ENCODE results near the gene CERS6. TPM values are rescaled to one million over a fixed set of nuclear protein-coding genes. Genes with fewer than 3 reads are reported as not detected.
"Not testable (repeated sequence)": the region's sequence is repeated elsewhere in the genome, so short reads cannot be mapped to it uniquely, and the experiment has no call there.

The CERS6 gene
- total RNA-seq, 1 experiment from 2014 or later, result 37.6 TPM

DNA sequence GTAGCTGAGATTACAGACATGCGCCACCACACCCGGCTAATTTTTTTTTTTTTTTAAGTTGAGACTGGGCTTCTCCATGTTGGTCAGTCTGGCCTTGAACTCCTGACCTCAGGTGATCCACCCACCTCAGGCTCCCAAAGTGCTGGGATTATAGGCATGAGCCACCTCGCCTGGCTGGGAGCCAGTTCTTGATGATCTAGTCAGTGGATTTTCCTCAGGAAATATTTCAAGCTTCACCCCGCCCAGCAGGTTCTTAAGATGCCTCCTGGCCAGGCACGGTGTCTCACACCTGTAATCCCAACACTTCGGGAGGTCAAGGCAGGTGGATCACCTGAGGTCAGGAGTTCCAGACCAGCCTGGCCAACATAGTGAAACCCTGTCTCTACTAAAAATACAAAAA, 312.3 kb downstream of the CERS6 start:
- not testable (repeated sequence) for H3K4me1 ChIP-seq; H3K4me3 ChIP-seq; DNase-seq; H3K27me3 ChIP-seq; H3K9me3 ChIP-seq (replicated peaks); H3K27ac ChIP-seq
- peaks cover 10% of the 10 kb centered on the region; the same call in 1 of the 2 replicates for H3K36me3 ChIP-seq

DNA sequence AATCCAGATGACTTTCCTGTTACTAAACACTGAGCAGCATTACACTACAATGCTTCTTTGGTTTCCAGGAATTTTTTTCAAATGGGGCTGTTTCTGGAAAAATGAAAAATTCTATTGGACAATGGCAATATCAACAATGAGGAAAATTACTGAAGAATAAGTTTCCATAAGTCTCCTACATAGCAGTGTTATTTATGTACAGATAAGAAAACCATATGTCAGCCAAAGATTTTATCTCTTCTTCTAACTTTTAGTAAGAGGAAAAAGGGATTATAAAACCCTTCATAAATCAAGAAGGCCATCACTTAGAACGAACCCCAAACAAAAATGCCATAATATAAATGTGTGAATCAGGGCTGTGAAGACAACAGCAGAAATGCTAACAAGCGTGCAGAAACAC, 314.7 kb downstream of the CERS6 start:
- Histone ChIP-seq H3K4me3 (no peak overlapping the region), H3K36me3 (peaks cover 5% of the 10 kb centered on the region; the same call in 1 of the 2 replicates), H3K27ac (no peak overlapping the region), H3K9me3 (replicated peaks) (0 out of 2 replicates have a peak, but pooled peaks cover 3% of the 10 kb centered on the region), H3K4me1 (no peaks in the 10 kb centered on the region), H3K27me3 (no peaks in the 10 kb centered on the region)
- no peak for DNase-seq

DNA sequence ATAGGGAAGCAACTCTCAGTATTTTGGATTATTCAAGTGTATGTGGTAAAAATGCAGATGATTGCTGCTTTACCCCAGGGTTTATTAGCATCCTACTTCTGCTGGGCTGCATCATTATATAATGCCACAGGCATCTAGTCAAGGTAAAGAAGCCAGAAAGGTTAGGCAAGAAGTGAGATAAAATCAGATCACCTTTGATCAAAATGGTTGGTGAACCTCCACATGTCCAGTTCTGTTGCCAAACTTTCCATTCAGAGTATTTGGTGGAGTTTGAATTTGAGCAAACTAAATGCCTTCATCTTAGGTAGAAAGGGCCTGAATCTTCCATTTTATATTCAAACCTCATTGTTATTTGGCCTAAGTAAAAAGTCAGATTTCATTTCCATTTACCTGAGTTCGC, 316.6 kb downstream of the CERS6 start:
- no peak for DNase-seq
- Histone ChIP-seq H3K4me1 (no peaks in the 10 kb centered on the region), H3K36me3 (peaks cover 5% of the 10 kb centered on the region; the same call in 1 of the 2 replicates), H3K27me3 (no peaks in the 10 kb centered on the region), H3K27ac (no peak overlapping the region), H3K4me3 (no peak overlapping the region), H3K9me3 (replicated peaks) (peaks cover 3% of the 10 kb centered on the region; the same call in 1 of the 2 replicates)

DNA sequence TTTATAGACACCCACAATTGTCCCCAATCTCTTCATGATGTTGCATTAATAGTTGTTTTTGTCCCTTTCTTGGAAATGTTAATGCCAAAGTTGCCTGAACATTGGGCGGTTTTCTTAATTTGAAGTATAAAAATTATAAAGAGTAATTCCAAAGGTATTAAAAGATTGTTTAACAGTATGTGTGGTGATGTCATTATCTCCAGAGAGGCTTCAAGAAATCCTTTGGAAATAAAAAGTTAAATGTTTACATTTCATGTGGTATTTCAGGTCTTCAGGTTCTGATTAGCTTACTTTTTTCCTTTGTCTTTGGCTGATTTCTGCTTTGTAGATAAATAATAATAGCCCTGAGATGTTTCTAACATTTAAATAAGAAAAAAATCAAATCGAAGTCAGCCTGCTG, 317.1 kb downstream of the CERS6 start:
- Histone ChIP-seq H3K9me3 (replicated peaks) (peaks cover 3% of the 10 kb centered on the region; the same call in 1 of the 2 replicates), H3K36me3 (peaks cover 5% of the 10 kb centered on the region; the same call in 1 of the 2 replicates), H3K4me3 (no peak overlapping the region), H3K27ac (no peak overlapping the region), H3K27me3 (no peaks in the 10 kb centered on the region), H3K4me1 (no peaks in the 10 kb centered on the region)
- no peak for DNase-seq

DNA sequence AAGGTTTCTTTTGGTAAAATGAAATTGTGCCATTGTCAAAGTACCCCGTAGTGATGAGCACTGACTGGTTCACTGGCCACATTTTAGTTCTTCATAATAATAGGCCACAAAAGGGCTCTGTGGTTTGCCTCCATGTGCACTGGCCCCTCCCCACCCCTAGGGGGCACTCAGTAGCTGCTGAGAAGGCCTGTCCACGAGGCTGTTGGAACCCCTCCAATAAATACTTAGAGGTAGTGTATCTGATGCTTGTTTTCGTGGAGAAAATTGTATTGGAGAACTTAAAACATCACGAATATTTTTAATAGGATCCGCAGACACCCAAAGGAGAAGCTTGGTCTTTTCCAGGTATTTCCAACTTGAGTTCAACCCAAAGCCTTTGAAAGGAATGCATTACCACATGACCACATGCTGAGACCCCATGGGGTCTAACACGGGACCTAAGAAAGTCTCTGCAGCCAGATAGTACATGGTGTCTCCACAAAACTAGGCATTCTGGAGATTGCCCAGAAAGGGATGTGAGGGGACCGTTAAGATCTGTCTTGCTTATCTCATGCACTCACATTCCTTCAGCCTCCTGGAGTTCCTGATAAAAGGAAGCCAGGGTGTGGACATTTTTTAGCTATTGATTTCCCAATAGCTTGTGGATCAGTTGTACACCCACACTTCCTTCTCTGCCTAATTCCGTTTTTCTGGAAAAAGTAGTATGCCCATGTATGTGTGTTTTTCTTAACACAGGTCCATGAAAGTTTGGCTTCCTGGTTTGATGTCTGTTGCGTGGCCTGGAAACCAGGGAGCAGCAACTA, 317.8 kb downstream of the CERS6 start:
- DNase-seq, result peak; percentile 60 to 78
- no peak overlapping the region for H3K27ac ChIP-seq
- H3K27me3 ChIP-seq, result no peaks in the 10 kb centered on the region
- no peaks in the 10 kb centered on the region for H3K4me1 ChIP-seq
- peaks cover 3% of the 10 kb centered on the region; the same call in 1 of the 2 replicates for H3K9me3 ChIP-seq (replicated peaks)
- no peak overlapping the region for H3K4me3 ChIP-seq
- H3K36me3 ChIP-seq, result peaks cover 4% of the 10 kb centered on the region; the same call in 1 of the 2 replicates

DNA sequence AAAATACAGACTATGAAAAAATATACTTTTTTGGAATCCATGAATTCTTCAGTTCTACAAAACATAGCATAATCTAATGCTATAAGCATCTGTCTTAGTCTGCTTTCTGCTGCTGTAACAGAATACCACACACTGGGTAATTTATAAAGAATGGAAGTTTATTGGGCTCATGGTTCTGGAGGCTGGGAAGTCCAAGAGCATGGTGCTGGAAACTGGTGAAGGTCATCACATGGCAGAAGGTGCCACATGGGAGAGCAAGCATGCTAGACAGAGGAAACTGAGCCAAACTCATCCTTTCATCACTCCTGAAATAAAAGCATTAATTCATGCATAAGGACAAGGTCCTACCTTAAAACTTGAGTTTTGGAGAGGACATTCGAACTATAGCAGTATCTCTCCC, 319.8 kb downstream of the CERS6 start:
- Histone ChIP-seq H3K4me3 (no peak overlapping the region), H3K27me3 (no peaks in the 10 kb centered on the region), H3K27ac (no peak overlapping the region), H3K9me3 (replicated peaks) (peaks cover 3% of the 10 kb centered on the region; the same call in 1 of the 2 replicates), H3K36me3 (no peaks in the 10 kb centered on the region), H3K4me1 (no peaks in the 10 kb centered on the region)
- no peak for DNase-seq

DNA sequence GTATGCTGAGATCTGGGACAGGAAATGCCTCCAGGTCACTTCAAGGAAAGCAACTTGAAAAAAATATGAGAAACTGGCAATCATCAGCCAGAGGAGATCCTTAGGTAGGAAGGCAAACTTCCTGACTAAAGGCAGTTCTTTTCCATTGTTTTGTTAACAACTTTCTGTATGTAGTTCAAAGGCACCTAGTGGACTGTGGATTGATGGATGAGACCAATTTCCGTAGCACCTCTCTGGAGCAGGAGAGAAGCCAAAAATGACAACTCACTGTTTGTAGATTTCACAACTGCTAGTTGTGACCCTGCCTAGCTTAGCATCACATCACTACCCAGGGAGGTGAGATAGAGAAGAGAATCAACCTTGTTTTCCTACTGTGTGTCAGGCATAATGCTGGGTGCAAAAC, 324.6 kb downstream of the CERS6 start:
- Histone ChIP-seq H3K4me1 (no peaks in the 10 kb centered on the region), H3K36me3 (no peaks in the 10 kb centered on the region), H3K9me3 (replicated peaks) (peaks cover under 1% of the 10 kb centered on the region; the same call in 1 of the 2 replicates)

DNA sequence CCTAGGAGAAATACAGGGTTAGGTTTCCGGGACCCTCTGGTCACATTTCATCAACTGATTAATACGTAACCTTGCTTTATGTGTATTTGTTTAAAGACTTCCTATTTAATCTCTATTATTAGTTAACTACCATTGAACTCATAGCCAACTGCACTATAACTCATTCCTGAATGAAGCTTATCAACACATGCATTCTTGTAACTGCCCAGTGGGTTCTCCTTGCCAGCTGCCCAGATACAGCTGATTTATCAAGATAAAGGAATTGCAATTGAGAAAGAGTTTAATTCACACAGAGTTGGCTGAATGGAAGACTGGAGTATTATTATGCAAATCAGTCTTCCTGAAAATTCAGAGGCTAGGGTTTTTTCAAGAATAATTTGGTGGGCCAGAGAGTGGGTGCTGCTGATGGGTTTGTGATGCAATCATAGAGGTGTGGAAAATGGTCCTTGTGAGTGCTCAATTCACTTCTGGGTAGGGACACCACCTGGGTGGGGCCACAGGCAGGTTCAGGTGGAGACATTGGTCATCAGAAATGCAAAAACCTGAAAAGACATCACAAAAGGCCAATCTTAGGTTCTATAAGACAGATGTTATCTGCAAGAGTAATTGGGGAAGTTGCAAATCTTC, 325.2 kb downstream of the CERS6 start:
- no peak for DNase-seq
- no peaks in the 10 kb centered on the region; the same call in 1 of the 2 replicates for H3K9me3 ChIP-seq (replicated peaks)
- no peaks in the 10 kb centered on the region for H3K36me3 ChIP-seq
- no peak overlapping the region for H3K27ac ChIP-seq
- H3K4me3 ChIP-seq, result no peak overlapping the region
- H3K4me1 ChIP-seq, result no peaks in the 10 kb centered on the region
- H3K27me3 ChIP-seq, result no peaks in the 10 kb centered on the region

More for the DNA sequence above, 324.6 kb downstream of the CERS6 start:
- Histone ChIP-seq H3K4me3 (no peak overlapping the region), H3K27me3 (no peaks in the 10 kb centered on the region), H3K27ac (no peak overlapping the region)
- no peak for DNase-seq

DNA sequence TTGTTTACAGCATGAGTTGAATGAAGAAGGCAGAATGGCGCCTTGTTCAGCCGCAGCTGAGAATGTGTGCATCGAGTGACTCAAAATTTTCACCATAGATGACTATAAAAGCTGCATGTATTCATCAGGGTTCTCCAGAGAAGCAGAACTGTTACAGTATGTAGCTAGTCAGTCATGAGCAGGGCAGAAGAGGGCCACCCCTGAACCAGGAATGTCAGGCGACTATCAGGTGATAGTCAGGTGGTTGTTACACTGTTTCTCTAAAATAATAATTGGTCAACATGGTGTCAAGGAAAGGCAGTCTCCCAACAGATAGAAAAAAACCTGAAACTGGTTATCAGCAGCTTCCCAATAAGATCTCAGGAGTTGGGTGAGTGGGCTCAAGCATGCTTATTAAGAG, 326.2 kb downstream of the CERS6 start:
- H3K27ac ChIP-seq, result no peak overlapping the region
- no peaks in the 10 kb centered on the region for H3K9me3 ChIP-seq (replicated peaks)
- no peaks in the 10 kb centered on the region for H3K4me1 ChIP-seq
- H3K4me3 ChIP-seq, result no peak overlapping the region
- H3K36me3 ChIP-seq, result no peaks in the 10 kb centered on the region
- H3K27me3 ChIP-seq, result no peaks in the 10 kb centered on the region
- no peak for DNase-seq

DNA sequence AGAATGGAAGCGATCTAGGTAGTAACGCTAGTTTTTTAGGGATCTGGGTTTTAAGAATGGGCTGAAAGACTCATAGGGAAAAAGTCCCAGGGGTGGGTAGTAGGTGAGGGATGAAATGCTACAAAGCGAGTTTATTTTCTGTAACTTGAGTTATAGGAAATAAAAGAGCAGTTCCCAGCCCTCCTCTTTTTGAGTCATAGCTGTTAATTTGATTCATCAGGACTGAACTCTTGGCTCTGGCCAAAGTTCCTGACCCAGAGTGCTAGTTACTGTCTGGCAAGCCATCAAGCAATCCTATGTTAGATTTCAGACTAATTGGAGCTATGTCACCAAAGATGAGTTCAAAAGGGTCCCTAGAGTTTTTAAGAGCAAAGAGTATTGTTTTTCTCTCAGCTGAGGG, 328.9 kb downstream of the CERS6 start:
- no peak overlapping the region for H3K4me3 ChIP-seq

DNA sequence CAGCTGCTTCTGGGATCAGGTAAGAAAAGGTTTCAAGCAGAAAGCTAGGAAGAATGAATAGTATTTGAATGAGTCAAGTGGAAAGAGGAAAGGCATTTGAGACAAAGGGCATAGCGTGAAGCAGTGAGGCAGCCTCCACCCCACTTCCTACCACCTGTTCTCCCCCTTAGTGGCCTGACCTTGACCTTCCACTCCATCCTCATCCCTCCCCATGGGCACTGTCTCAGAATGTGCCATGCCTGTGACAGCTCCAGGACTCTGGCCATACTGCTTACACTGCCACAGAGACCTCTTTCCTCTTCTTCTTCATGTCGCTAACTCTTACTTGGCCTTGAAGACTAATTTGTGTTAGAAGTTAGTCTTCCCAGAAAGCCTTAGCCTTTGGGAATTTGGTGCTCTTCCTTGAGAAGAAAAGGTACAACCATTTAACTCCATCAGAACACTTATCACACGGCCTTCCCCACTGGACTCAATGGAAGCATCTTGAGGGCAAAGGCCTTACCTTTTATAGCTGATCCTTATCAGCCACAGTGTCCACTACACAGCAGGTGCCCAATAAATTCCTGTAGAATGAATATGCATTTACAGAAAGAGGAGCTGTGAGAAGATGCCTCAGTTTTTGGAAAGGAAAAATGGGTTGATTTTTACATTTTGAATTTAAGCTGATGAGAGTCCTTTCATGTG, 331.2 kb downstream of the CERS6 start:
- Histone ChIP-seq H3K36me3 (no peaks in the 10 kb centered on the region), H3K9me3 (replicated peaks) (0 out of 2 replicates have a peak, but pooled peaks cover 3% of the 10 kb centered on the region), H3K27ac (no peak overlapping the region), H3K4me1 (no peaks in the 10 kb centered on the region), H3K27me3 (no peaks in the 10 kb centered on the region), H3K4me3 (no peak overlapping the region)
- DNase-seq, result no peak

More for the DNA sequence above, 328.9 kb downstream of the CERS6 start:
- no peak for DNase-seq
- Histone ChIP-seq H3K27ac (no peak overlapping the region), H3K4me1 (no peaks in the 10 kb centered on the region), H3K9me3 (replicated peaks) (no peaks in the 10 kb centered on the region), H3K27me3 (no peaks in the 10 kb centered on the region), H3K36me3 (no peaks in the 10 kb centered on the region)

DNA sequence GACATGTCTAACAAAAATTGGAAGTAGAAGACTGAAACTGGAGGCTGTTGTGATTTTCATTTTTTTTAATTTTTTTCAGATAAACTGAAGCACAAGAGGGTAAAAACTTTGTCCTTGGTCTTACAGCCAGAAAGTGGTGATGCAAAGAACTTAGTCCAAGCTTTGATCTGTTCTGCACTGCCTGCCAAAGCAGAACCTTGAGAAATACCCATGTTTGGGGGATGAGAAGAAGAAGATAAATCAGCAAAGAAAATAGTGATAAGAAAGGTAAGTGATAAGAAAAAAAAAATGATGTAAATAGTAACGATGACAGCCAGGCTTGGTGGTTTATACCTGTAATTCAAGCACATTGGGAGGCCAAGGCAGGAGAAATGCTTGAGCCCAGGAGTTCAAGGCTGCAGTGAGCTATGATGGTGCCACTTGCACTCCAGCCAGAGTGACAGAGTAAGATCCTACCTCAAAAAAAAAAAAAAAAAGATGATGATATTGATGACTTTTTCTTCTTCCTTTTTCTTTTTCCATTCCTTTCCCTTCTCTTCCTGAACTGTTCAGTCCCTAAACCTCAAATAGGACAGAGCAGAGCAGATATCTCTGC, 331.8 kb downstream of the CERS6 start:
- Histone ChIP-seq H3K4me3 (no peak overlapping the region), H3K4me1 (no peaks in the 10 kb centered on the region), H3K27ac (no peak overlapping the region), H3K36me3 (no peaks in the 10 kb centered on the region), H3K27me3 (no peaks in the 10 kb centered on the region), H3K9me3 (replicated peaks) (0 out of 2 replicates have a peak, but pooled peaks cover 3% of the 10 kb centered on the region)
- no peak for DNase-seq

DNA sequence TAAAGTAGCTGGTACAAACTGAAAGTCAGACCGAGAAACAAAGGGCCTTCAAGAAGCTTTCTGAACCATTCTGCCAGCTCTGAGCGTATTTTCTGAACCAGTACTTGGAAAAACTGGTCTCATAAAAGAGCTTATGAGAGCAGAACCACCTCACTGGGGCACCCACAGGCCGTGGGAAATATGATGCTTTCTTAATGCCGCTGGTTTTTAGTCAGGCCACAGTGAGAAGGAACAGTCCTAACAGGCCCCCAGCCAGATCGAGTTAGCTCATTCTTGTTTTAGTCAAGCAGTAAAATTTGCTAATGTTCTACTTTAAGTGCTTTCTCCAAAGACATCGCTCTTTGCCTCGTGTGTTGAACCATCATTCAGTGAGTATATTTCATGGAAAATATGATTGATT, 333.7 kb downstream of the CERS6 start:
- 0 out of 2 replicates have a peak, but pooled peaks cover 3% of the 10 kb centered on the region for H3K9me3 ChIP-seq (replicated peaks)
- no peak overlapping the region for H3K4me3 ChIP-seq
- no peak overlapping the region for H3K27ac ChIP-seq
- DNase-seq, result no peak
- H3K36me3 ChIP-seq, result no peaks in the 10 kb centered on the region
- no peaks in the 10 kb centered on the region for H3K27me3 ChIP-seq
- peaks cover 8% of the 10 kb centered on the region for H3K4me1 ChIP-seq

DNA sequence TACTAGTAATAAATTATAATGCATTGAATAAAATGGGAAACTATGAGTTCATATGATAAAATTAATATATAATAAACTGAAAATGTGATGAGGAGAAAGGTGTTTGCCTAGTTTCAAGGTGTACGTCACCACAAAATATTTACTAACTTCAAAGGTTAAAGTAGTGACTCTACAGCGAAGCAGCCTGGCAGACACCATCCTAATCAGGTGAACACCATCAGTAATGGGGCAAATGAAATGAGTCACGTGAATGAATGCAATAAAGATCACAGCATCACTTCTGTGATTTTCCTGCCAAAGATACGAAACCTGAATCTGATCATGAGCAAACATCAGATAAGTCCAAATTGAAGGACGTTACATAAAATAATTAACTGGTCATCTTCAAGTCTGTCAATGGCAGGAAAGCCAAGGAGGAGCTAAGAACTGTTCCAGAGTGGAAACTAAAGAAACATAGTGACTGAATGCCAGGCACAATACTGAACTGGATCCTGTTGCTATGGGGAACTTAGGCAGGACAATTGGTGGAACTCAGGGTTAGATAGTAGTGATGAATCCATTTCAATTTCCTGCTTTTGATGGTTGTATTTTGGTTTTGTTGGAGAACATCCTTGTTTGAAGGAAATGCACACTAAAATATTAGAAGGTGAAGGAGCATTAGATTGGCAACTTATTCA, 334.3 kb downstream of the CERS6 start:
- Histone ChIP-seq H3K9me3 (replicated peaks) (0 out of 2 replicates have a peak, but pooled peaks cover 3% of the 10 kb centered on the region), H3K36me3 (no peaks in the 10 kb centered on the region), H3K27me3 (no peaks in the 10 kb centered on the region), H3K4me3 (no peak overlapping the region), H3K4me1 (peaks cover 8% of the 10 kb centered on the region), H3K27ac (no peak overlapping the region)
- DNase-seq, result no peak

Data from SJCRH30 (cell line).